IPS-18a (cell line): ENCODE results near the gene INPP5A.

Source experiments
- H3K27ac ChIP-seq: one replicate; pipeline ENCODE4 v1.5.1; 2013; ENCODE audit warnings: low read length
- H3K27me3 ChIP-seq: one replicate; pipeline ENCODE4 v1.6.1; 2013; ENCODE audit warnings: mild to moderate bottlenecking, low read length; ENCODE audit not compliant: control insufficient read depth, insufficient read depth
- H3K36me3 ChIP-seq: one replicate; pipeline ENCODE4 v1.6.1; 2013; ENCODE audit warnings: low read depth, low read length; ENCODE audit not compliant: control insufficient read depth
- H3K4me1 ChIP-seq: one replicate; pipeline ENCODE4 v1.6.1; 2013; ENCODE audit warnings: low read depth, low read length; ENCODE audit not compliant: control insufficient read depth
- H3K4me3 ChIP-seq: one replicate; pipeline ENCODE4 v1.5.1; 2013; ENCODE audit warnings: low read length
- H3K9ac ChIP-seq: one replicate; pipeline ENCODE4 v1.6.1; 2013; ENCODE audit warnings: mild to moderate bottlenecking, low read length, moderate library complexity
- H3K9me3 ChIP-seq: one replicate; pipeline ENCODE4 v1.6.1; 2013; ENCODE audit warnings: low read depth, low read length; ENCODE audit not compliant: control insufficient read depth

The INPP5A gene

DNA sequence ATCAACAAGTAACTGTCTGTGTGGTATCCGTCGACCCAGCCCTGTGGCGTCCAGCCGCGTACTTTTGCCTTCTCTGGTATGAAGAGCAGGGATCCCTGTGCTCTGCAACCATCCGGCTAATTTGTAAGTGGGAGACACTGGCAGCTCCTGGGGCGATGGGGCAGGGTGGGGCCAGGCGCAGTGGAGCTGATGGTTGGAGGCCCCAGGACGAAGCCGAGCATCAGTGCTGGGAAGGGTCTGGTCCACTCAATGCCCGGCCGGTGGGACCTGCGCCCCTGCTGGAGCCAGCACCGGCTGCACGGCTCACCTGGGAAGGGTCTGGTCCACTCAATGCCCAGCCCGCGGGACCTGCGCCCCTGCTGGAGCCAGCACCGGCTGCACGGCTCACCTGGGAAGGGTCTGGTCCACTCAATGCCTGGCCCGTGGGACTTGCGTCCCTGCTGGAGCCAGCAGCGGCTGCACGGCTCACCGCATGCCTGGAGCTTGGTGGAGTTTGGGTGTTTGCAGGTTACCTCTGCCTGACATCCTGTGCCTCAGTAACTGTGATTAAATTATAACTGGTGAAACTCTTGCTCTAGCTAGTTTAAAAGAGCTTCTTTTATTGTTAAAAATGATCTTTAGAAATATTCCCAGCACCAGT, 152.3 kb downstream of the INPP5A start:
- Histone ChIP-seq H3K9ac (no peak overlapping the region), H3K9me3 (no peaks in the 10 kb centered on the region), H3K36me3 (no peaks in the 10 kb centered on the region), H3K27ac (no peak overlapping the region), H3K4me3 (no peak overlapping the region), H3K4me1 (no peaks in the 10 kb centered on the region), H3K27me3 (no peaks in the 10 kb centered on the region)

DNA sequence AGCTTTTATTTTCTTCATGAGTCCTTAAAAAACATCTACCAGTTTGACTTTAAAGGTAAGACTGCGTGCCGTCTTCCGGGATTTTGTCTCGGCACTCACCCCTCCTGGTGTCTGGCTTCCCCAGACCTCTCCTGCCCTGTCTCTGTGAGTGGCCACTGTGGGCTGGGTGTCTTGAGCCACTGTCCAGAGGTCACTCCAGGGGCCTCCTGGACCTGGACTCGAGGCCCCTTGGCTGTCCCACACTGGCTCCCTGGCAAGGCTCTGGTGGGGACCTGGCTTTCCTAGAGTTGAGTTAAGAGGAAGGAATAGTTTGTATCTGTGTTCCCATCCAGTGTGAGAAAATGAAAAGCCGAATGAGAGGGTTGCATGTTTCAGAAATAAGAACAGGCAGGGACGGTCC, 152.8 kb downstream of the INPP5A start:
- no peaks in the 10 kb centered on the region for H3K9me3 ChIP-seq
- no peaks in the 10 kb centered on the region for H3K27me3 ChIP-seq
- H3K4me3 ChIP-seq = no peak overlapping the region
- H3K27ac ChIP-seq = no peak overlapping the region
- no peaks in the 10 kb centered on the region for H3K36me3 ChIP-seq
- H3K9ac ChIP-seq = no peak overlapping the region
- H3K4me1 ChIP-seq = no peaks in the 10 kb centered on the region

DNA sequence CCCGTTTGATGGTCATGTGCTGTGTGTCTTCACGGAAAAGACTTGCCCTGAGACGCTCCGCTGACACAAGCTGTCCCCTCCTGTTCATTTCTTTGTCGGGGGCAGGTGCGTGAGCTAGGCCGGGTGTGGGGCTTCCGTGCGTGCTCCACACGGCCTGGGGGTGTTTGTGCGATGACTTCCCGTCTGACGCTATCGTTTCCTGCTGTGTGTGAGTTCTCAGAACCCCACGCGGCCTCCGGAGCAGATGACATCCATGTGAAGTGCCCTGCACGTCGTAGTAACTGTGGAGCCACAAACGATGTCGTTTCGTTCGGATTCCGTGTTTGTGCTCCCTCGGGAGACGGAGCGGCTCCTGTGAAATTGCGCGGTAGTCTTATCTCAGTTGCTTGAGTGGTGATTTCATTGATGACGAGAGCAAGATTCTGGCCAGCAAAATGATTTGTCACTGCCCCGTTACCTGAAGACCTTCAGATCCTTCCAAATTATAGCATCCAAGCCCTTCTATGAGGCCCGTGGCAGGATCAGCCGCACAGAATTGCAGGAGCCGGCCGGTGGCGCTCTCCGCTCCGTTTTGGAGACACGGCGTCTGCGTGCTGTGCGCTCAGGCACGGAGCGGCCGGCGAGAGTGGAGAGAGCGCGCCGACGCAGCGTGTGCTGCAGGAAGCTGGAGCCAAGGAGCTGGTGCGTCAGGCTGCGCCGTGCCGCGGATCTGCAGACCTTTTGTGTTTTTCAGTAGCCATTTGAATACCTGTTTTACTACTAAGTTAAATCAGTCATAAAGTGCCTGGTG, 153.4 kb downstream of the INPP5A start:
- Histone ChIP-seq H3K27me3 (no peaks in the 10 kb centered on the region), H3K9me3 (no peaks in the 10 kb centered on the region), H3K27ac (no peak overlapping the region), H3K9ac (no peak overlapping the region), H3K4me3 (no peak overlapping the region), H3K36me3 (no peaks in the 10 kb centered on the region), H3K4me1 (no peaks in the 10 kb centered on the region)

DNA sequence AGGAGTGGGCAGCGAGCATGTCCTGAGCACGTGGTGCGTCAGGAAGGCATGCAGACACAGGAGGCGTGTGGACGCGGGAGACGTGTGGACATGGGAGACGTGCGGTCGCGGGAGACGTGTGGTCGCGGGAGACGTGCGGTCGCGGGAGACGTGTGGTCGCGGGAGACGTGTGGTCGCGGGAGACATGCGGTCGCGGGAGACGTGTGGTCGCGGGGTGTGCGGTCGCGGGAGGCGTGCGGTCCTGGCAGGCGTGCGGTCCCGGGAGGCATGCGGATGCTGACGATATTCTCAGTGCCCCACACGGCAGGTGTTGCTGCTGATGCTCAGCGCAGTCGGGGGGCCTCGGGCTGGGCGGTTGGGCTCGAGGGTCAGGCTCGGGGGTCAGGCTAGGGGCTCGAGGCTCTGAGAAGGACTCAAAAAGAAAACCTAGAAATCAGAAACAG, 154.1 kb downstream of the INPP5A start:
- no peak overlapping the region for H3K27ac ChIP-seq
- H3K4me1 ChIP-seq = no peaks in the 10 kb centered on the region
- no peaks in the 10 kb centered on the region for H3K36me3 ChIP-seq
- H3K27me3 ChIP-seq = no peaks in the 10 kb centered on the region
- no peak overlapping the region for H3K4me3 ChIP-seq
- no peaks in the 10 kb centered on the region for H3K9me3 ChIP-seq
- H3K9ac ChIP-seq = no peak overlapping the region

DNA sequence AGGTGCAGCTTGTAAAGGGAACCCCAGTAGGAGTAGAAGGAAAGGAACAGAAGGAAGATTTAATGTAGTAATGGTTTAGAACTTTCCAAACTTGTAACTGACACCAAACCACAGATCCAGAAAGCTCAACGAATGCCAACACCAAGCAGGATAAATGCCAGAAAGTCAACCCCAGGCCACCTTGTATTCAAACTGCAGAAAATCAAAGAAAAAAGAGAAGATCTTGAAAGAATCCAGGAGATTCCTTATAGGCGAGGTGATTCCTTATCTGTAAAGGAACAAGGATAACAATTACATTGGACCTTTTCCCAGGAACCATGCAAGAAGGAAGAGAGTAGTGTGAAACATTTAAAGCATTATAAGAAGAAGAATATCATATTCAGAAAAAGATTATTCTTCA, 154.7 kb downstream of the INPP5A start:
- Histone ChIP-seq H3K27ac (no peak overlapping the region), H3K4me1 (no peaks in the 10 kb centered on the region), H3K4me3 (no peak overlapping the region), H3K36me3 (no peaks in the 10 kb centered on the region), H3K9ac (no peak overlapping the region), H3K9me3 (no peaks in the 10 kb centered on the region), H3K27me3 (no peaks in the 10 kb centered on the region)

DNA sequence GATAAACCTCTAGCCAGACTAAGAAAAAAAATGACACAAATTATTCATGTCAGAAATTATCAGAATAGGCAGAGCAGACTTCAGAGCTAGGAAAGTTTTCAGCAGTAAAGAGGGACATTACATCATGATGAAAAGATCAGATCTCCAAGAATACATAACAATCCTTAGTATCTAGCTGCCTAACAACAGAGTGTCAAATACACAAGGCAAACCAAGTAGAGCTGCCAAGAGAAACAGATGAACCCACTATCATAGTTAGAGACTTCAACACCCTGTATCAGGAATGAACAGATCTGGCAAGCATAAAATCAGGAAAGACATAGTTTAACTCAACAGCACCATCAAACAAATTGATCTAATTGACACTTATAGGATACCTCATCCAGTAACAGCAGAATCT, 156.1 kb downstream of the INPP5A start:
- H3K4me1 ChIP-seq = no peaks in the 10 kb centered on the region
- H3K27ac ChIP-seq = no peak overlapping the region
- no peak overlapping the region for H3K4me3 ChIP-seq
- no peaks in the 10 kb centered on the region for H3K9me3 ChIP-seq
- no peaks in the 10 kb centered on the region for H3K36me3 ChIP-seq
- H3K9ac ChIP-seq = no peak overlapping the region
- H3K27me3 ChIP-seq = no peaks in the 10 kb centered on the region

DNA sequence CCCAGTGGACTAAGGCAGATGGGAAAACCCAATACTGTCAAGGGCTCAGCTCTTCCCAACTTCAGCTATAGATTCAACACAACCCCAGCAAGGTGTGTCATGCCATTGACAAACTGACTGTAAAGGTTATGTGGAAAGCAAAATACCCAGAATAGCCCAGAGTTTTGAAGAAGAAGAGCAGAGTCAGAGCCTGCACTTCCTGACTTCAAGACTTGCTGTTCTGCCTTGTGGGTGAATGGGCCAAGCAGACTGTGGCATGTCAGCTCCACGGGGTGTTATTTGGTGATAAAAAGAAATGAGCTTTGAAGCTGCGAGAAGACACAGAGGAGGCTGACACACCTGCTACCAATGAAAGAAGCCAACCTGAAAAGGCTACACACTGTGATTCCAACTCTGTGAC, 158.6 kb downstream of the INPP5A start:
- no peak overlapping the region for H3K4me3 ChIP-seq
- no peaks in the 10 kb centered on the region for H3K36me3 ChIP-seq
- H3K27me3 ChIP-seq = no peaks in the 10 kb centered on the region
- H3K4me1 ChIP-seq = no peaks in the 10 kb centered on the region
- no peaks in the 10 kb centered on the region for H3K9me3 ChIP-seq
- no peak overlapping the region for H3K9ac ChIP-seq
- no peak overlapping the region for H3K27ac ChIP-seq

DNA sequence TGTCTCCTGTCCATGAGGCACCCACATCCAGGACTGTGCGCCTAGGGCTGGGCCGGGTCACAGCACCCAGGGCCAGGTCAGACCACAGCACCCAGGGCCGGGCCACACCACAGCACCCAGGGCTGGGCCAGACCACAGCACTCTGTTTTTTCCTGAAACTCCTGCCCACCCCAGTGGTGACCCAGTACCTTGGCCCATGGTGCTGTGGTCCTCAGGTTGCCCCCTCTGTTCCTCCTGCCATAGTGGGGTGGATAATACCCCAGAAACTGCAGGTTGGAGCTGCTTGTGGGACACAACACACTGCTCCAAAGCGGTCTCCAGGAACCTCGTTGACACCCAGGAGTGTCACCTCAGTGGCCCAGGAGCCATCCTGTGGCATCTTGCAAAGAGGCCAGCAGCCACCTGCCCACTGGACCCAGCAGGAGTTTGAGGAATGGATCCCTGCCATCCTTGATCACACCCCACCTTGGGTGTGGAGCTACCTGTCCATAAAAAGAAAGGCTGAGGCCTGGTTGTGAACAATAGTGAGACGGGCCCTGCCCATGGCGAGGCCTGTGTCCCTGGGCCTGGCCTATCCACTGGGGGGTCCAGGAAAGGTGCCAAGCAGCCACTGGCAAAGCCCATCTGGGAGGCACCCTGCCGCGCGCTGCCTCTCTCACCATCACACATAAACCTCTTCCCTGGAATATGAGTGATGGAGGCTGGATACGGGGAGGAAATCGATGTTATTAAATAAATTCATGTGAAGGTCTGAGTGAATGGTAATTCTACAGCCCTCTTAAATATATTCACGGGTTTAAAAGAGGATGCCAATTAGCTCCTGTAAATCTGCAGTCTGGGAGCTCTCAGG, 159.4 kb downstream of the INPP5A start:
- H3K9me3 ChIP-seq = no peaks in the 10 kb centered on the region
- no peaks in the 10 kb centered on the region for H3K27me3 ChIP-seq
- no peak overlapping the region for H3K27ac ChIP-seq
- H3K36me3 ChIP-seq = no peaks in the 10 kb centered on the region
- H3K4me1 ChIP-seq = no peaks in the 10 kb centered on the region
- no peak overlapping the region for H3K4me3 ChIP-seq
- H3K9ac ChIP-seq = no peak overlapping the region

DNA sequence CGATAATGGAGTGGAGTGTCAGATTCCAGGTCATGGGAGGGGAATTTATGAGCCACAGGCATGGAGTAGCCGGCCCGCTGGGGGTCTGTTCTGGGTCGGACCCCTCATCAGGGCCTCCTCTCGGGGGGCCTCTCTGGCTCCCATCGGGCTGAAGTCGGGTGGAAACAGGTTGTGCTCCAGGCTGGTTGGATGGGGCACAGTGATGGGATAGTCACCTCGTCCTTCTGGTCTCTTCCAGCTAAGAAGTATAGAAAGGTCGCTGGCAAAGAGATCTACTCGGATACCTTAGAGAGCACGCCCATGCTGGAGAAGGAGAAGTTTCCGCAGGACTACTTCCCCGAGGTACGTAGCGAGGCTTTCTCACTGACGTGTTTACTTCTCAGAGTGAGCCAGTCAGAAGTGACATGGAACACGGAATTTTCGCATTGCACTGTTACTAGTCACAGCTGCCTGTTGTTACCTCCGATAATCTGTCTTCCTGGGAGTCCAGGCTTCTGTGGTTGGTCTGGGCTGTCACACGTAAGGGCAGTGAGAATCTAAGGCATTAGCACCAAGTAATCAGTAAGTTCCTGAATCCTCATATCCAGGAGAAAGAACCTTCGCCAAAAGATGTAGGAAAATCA, 160.1 kb downstream of the INPP5A start:
- Histone ChIP-seq H3K4me1 (no peaks in the 10 kb centered on the region), H3K36me3 (no peaks in the 10 kb centered on the region), H3K27ac (no peak overlapping the region), H3K9me3 (no peaks in the 10 kb centered on the region), H3K27me3 (no peaks in the 10 kb centered on the region), H3K4me3 (no peak overlapping the region), H3K9ac (no peak overlapping the region)

DNA sequence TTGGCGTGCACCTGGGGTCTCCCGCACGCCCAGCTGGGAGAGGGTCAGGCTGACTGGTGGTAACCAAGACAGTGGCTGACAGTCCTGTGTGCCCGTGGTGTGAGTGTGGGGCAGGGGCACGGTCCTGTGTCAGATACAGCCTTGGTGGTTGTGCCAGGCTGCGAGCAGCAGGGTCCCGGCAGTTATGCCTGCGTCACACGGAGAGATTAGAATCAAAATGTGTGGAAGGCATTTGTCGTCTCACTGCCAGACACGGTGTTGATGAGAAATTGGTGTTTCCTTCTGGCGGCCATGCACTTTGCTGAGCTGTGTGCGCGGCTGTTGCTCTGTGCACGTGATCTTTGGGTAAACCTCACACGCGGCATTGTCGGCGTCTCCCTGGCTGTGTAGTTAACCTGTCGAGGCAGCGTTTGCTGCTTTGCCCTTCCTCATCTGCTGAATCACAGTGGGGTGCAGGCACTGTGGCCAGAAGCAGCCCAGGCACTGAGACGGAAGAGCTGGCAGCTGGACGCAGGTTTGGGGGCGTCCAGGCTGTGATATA, 160.7 kb downstream of the INPP5A start:
- Histone ChIP-seq H3K27me3 (no peaks in the 10 kb centered on the region), H3K9me3 (no peaks in the 10 kb centered on the region), H3K36me3 (no peaks in the 10 kb centered on the region), H3K27ac (no peak overlapping the region), H3K4me1 (no peaks in the 10 kb centered on the region), H3K4me3 (no peak overlapping the region), H3K9ac (no peak overlapping the region)

DNA sequence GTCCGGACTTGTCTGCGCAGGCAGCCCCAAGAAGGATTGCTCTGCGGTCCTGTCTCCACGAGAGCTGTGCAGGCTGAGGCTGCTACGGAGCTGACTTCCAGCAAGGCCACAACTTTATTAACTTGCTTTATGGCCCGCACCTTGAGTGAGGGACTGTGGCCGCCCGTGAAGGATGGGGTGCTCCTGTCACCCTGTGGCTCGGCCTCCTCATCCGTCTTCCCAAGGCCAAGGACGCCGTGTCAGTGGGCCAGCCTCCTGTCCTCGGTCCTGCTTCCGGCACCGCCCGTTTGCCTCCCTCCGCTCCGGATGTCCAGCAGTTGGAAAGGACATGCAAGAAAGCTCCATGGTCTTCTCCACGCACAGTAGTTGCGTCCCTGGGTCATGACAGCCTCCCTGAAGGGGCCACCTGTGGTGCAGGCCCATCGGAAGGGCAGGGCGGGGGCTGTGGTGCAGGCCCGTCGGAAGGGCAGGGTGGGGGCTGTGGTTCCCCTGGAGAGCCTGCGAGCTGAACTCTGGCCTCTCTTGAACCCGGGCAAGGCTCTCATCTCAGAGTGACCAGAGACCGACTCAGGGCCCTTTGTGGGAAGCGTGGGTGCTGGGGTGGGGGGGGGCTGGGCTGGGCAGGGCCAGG, 161.3 kb downstream of the INPP5A start:
- no peaks in the 10 kb centered on the region for H3K36me3 ChIP-seq
- H3K27me3 ChIP-seq = no peaks in the 10 kb centered on the region
- no peaks in the 10 kb centered on the region for H3K4me1 ChIP-seq
- no peak overlapping the region for H3K4me3 ChIP-seq
- no peak overlapping the region for H3K27ac ChIP-seq
- no peaks in the 10 kb centered on the region for H3K9me3 ChIP-seq
- H3K9ac ChIP-seq = no peak overlapping the region
